ENCODE results near the gene UBR4. TPM values are rescaled to one million over a fixed set of nuclear protein-coding genes. Genes with fewer than 3 reads are reported as not detected.

The UBR4 gene
- total RNA-seq, 4 donors from 2014 or later, result 140 to 418 (median 223) TPM

DNA sequence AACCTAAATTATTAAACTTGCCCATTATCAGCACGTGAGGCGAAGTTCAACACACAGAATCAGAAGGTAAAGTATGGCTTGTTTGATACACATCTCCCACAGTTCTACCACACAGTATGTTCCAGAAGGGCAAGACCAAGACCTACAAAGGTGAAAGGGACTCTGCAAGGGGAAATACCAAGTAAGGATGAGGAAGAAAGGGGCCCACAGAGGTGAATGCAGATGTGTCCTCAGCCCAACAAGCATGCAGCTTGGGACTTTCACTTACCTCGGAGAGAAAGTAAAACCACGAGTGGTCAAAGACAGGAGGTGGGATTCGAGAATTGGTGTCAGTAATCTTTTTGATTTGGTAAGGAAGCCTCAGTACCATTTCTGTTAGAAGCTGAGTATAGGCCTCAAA, 85.8 kb downstream of the UBR4 start:
- WGBS, 2 donors (ENCODE audit: low coverage in 1 of 2), result 69 to 79% methylated on average over 4 to 5 of the region's 5 CpGs
- TF ChIP-seq POLR2AphosphoS5 (IDR thresholded peaks at IDR 0.05) (no peak), POLR2A (IDR thresholded peaks at IDR 0.05) (no peak), EP300 (IDR thresholded peaks at IDR 0.05; ENCODE audit: low read depth) (no peak)
- TF ChIP-seq, protein P1, sequence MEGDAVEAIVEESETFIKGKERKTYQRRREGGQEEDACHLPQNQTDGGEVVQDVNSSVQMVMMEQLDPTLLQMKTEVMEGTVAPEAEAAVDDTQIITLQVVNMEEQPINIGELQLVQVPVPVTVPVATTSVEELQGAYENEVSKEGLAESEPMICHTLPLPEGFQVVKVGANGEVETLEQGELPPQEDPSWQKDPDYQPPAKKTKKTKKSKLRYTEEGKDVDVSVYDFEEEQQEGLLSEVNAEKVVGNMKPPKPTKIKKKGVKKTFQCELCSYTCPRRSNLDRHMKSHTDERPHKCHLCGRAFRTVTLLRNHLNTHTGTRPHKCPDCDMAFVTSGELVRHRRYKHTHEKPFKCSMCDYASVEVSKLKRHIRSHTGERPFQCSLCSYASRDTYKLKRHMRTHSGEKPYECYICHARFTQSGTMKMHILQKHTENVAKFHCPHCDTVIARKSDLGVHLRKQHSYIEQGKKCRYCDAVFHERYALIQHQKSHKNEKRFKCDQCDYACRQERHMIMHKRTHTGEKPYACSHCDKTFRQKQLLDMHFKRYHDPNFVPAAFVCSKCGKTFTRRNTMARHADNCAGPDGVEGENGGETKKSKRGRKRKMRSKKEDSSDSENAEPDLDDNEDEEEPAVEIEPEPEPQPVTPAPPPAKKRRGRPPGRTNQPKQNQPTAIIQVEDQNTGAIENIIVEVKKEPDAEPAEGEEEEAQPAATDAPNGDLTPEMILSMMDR (IDR thresholded peaks at IDR 0.05), result no peak
- Histone ChIP-seq H3K27ac (peak overlapping the region in 1 of 4 donors; percentile 67), H3K9me3 (no peaks in the 10 kb centered on the region), H3K4me1 (peaks cover 0 to 36% (median 28%) of the 10 kb centered on the region in 4 donors), H3K36me3 (peaks cover 2 to 85% (median 39%) of the 10 kb centered on the region in 4 donors), H3K27me3 (no peaks in the 10 kb centered on the region), H3K4me3 (no peak overlapping the region)
- intact Hi-C loops (cut with DNase I; ENCODE audit: low total_unique reads) (no loop called here), in situ Hi-C loops (cut with MboI; ENCODE audit: low pct_ligation_motif_present in 1 of 4, low pct_unique_long_range_greater_than_20kb in 1 of 4, low sequenced_read_pairs in 3 of 4) (no loop called here)
- no peak for DNase-seq

DNA sequence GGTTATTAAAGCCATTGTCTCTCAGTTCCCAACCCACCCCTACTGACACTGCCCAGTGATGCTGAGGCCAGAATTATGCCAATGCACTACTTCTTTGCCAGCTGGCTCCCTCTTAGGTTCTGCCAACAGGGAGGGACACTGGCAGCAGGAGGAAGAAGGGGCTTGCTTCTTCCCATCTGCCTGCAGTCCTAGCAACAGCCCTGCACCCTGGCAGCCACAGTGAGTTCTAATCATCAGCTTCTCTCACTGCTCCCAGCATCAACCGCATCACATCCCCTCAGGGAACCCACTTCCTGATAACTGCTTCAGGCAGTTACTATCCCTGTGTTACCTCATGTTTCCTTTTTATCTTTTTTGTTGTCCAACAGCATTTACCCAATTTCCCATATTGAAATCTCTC, 86.2 kb downstream of the UBR4 start:
- Histone ChIP-seq H3K27me3 (no peaks in the 10 kb centered on the region), H3K4me3 (no peak overlapping the region), H3K9me3 (no peaks in the 10 kb centered on the region), H3K27ac (peak overlapping the region in 2 of 4 donors; percentile 67 to 82), H3K4me1 (peaks cover 0 to 32% (median 25%) of the 10 kb centered on the region in 4 donors), H3K36me3 (peaks cover 2 to 89% (median 41%) of the 10 kb centered on the region in 4 donors)
- intact Hi-C loops (cut with DNase I; ENCODE audit: low total_unique reads) (no loop called here), in situ Hi-C loops (cut with MboI; ENCODE audit: low pct_ligation_motif_present in 1 of 4, low pct_unique_long_range_greater_than_20kb in 1 of 4, low sequenced_read_pairs in 3 of 4) (no loop called here)
- 63% methylated on average over 1 of the region's 1 CpG; no CpG with 5 or more reads in 1 of the 2 donors for WGBS, 2 donors (ENCODE audit: low coverage in 1 of 2)
- no peak for DNase-seq
- no peak for TF ChIP-seq POLR2AphosphoS5 (IDR thresholded peaks at IDR 0.05)

DNA sequence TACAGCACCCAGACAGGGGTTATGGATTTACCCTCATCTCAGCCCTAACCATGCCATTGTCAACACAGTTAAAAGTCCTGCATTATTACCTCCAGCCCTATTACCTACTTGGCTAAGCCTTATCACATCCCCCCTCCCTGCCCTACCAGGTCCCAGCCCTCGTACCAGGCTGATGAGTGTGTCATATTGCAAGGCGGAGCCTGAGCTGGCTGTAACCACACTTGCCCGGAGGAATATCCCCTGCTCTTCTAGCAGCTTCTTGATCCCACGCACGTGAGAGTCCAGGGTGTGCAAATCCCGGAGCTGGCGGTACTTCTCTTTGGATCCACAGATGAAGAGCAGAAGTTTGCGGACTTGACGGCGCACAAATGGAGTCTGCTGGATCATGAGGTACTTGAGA, 87.4 kb downstream of the UBR4 start:
- no peak overlapping the region for H3K4me3 ChIP-seq
- in situ Hi-C loops (cut with MboI; ENCODE audit: low pct_ligation_motif_present in 1 of 4, low pct_unique_long_range_greater_than_20kb in 1 of 4, low sequenced_read_pairs in 3 of 4), result no loop called here
- H3K36me3 ChIP-seq, result peaks cover 1 to 87% (median 38%) of the 10 kb centered on the region in 4 donors
- TF ChIP-seq POLR2AphosphoS5 (IDR thresholded peaks at IDR 0.05) (peak in 2 of 3 donors; percentile 63 to 80), POLR2A (IDR thresholded peaks at IDR 0.05) (no peak), EP300 (IDR thresholded peaks at IDR 0.05; ENCODE audit: low read depth) (no peak)
- TF ChIP-seq, protein P1 (IDR thresholded peaks at IDR 0.05), result no peak
- WGBS, 2 donors (ENCODE audit: low coverage in 1 of 2), result 75% methylated on average over 10 of the region's 10 CpGs; no CpG with 5 or more reads in 1 of the 2 donors
- H3K27me3 ChIP-seq, result no peaks in the 10 kb centered on the region
- peaks cover 0 to 31% (median 24%) of the 10 kb centered on the region in 4 donors for H3K4me1 ChIP-seq
- H3K9me3 ChIP-seq, result no peaks in the 10 kb centered on the region
- peak; percentile 80 for DNase-seq
- peak overlapping the region; percentile 71 to 84 (median 78) for H3K27ac ChIP-seq
- intact Hi-C loops (cut with DNase I; ENCODE audit: low total_unique reads), result no loop called here

DNA sequence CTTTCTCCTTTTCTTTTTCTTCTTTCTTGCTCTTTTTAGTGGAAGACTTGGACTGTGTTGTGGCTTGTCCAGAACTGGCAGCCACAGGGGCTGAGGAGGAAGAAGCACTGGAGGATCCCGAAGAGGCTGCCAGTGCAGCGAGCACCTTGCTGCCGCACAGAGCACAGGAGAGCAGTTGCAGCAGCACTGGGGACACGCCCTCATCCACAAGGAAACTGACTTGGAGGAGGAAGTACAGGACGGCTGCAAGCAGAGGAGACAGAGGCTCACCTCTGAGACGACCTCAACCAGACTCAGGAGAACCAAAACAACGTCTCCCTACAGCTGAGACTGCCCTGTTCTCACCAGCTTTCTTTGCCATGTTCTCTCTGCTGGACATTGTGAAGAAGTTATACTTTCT, 88.9 kb downstream of the UBR4 start:
- H3K9me3 ChIP-seq, result no peaks in the 10 kb centered on the region
- no peak overlapping the region for H3K4me3 ChIP-seq
- peak overlapping the region; percentile 71 to 84 (median 78) for H3K27ac ChIP-seq
- peaks cover under 1 to 87% (median 38%) of the 10 kb centered on the region in 4 donors for H3K36me3 ChIP-seq
- TF ChIP-seq, protein P1 (IDR thresholded peaks at IDR 0.05), result no peak
- TF ChIP-seq POLR2AphosphoS5 (IDR thresholded peaks at IDR 0.05) (peak; percentile 51 to 82 (median 72)), EP300 (IDR thresholded peaks at IDR 0.05; ENCODE audit: low read depth) (no peak), POLR2A (IDR thresholded peaks at IDR 0.05) (peak; percentile 71)
- H3K4me1 ChIP-seq, result peaks cover 0 to 31% (median 24%) of the 10 kb centered on the region in 4 donors
- no peaks in the 10 kb centered on the region for H3K27me3 ChIP-seq
- WGBS, 2 donors (ENCODE audit: low coverage in 1 of 2), result 61% methylated on average over 7 of the region's 7 CpGs; no CpG with 5 or more reads in 1 of the 2 donors
- peak; percentile 80 for DNase-seq
- intact Hi-C loops (cut with DNase I; ENCODE audit: low total_unique reads) (no loop called here), in situ Hi-C loops (cut with MboI; ENCODE audit: low pct_ligation_motif_present in 1 of 4, low pct_unique_long_range_greater_than_20kb in 1 of 4, low sequenced_read_pairs in 3 of 4) (no loop called here)

DNA sequence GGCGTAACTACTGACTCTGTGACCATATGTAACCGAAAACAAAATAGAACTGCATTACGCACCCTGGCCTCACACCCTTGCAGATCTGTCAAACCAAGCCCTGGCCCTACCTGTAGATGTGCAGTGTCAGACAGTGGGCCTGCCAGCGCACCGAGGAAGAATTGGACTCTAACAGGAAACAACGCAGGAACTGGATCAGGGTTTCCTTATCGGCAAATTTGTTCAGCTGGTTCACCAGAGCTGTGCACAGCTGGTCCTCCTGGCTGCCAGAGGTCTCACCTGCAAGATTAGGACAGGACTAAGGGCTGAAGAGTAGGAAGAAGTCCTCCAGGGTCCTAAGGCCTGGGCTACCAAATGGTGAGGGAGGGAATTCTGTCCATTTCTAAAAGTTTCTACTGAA, 90.0 kb downstream of the UBR4 start:
- Histone ChIP-seq H3K9me3 (no peaks in the 10 kb centered on the region), H3K27me3 (no peaks in the 10 kb centered on the region), H3K4me1 (peaks cover 0 to 31% (median 24%) of the 10 kb centered on the region in 4 donors), H3K27ac (no peak overlapping the region), H3K4me3 (no peak overlapping the region), H3K36me3 (peaks cover 2 to 85% (median 39%) of the 10 kb centered on the region in 4 donors)
- intact Hi-C loops (cut with DNase I; ENCODE audit: low total_unique reads), result no loop called here
- WGBS, 2 donors (ENCODE audit: low coverage in 1 of 2), result 97 to 100% methylated on average over 4 to 7 of the region's 7 CpGs
- TF ChIP-seq EP300 (IDR thresholded peaks at IDR 0.05; ENCODE audit: low read depth) (no peak), POLR2AphosphoS5 (IDR thresholded peaks at IDR 0.05) (no peak), POLR2A (IDR thresholded peaks at IDR 0.05) (no peak)
- TF ChIP-seq, protein P1 (IDR thresholded peaks at IDR 0.05), result no peak
- DNase-seq, result no peak
- in situ Hi-C loops (cut with MboI; ENCODE audit: low pct_ligation_motif_present in 1 of 4, low pct_unique_long_range_greater_than_20kb in 1 of 4, low sequenced_read_pairs in 3 of 4), result no loop called here

Data from transverse colon (tissue), 4 donors.